Globus pallidus (tissue), 1 donor: ENCODE measurements around the gene SNED1.
"Not testable (repeated sequence)": the region's sequence is repeated elsewhere in the genome, so short reads cannot be mapped to it uniquely, and the experiment has no call there.

Source experiments
- DNase-seq: peaks from one replicate; pipeline ENCODE4 v3.0.0-alpha.2; 2015; ENCODE audit warnings: low spot score

The SNED1 gene

GRCh38 chr2:240972636-240973521 is 25.5 kb upstream of the SNED1 start:
- peak; percentile 46 for DNase-seq

GRCh38 chr2:240974771-240975572 is 23.4 kb upstream of the SNED1 start:
- DNase-seq = no peak

- not testable (repeated sequence) for DNase-seq
These were observed 22.5 kb upstream of the SNED1 start for GRCh38 chr2:240975903-240976302.

GRCh38 chr2:240981280-240981679 is 17.1 kb upstream of the SNED1 start:
- DNase-seq = no peak

GRCh38 chr2:240981871-240982800 is 16.3 kb upstream of the SNED1 start:
- DNase-seq = no peak

GRCh38 chr2:240982821-240983281 is 15.6 kb upstream of the SNED1 start:
- DNase-seq = no peak

- DNase-seq = no peak
These were observed 14.9 kb upstream of the SNED1 start for GRCh38 chr2:240983361-240983995.

GRCh38 chr2:240983996-240984498 is 14.4 kb upstream of the SNED1 start:
- DNase-seq = no peak

- DNase-seq = no peak
These were observed 12.3 kb upstream of the SNED1 start for GRCh38 chr2:240985881-240986786.

GRCh38 chr2:240986787-240987411 is 11.5 kb upstream of the SNED1 start:
- no peak for DNase-seq

- DNase-seq = no peak
These were observed 10.8 kb upstream of the SNED1 start for GRCh38 chr2:240987588-240987987.

- DNase-seq = no peak
These were observed 10.3 kb upstream of the SNED1 start for GRCh38 chr2:240988146-240988545.

GRCh38 chr2:240988571-240989271 is 9.7 kb upstream of the SNED1 start:
- no peak for DNase-seq

- no peak for DNase-seq
These were observed 8.8 kb upstream of the SNED1 start for GRCh38 chr2:240989451-240990265.

- no peak for DNase-seq
These were observed 8.2 kb upstream of the SNED1 start for GRCh38 chr2:240990266-240990529.

GRCh38 chr2:240990726-240991377 is 7.6 kb upstream of the SNED1 start:
- DNase-seq = no peak

- no peak for DNase-seq
These were observed 6.8 kb upstream of the SNED1 start for GRCh38 chr2:240991378-240992263.
